Measurements from ENCODE around the gene TLR4.

The TLR4 gene

GRCh38 chr9:117704024-117704575 is at the start of gene TLR4:
Gene TLR4, plus strand, starts transcription at chr9:117704403. Its CDS starts 70 bp downstream, at chr9:117704473.
- Histone ChIP-seq H3K4me1 (ENCODE audit: insufficient read depth, low read length) (peaks cover 16% of the 10 kb centered on the region), H3K36me3 (ENCODE audit: insufficient read depth, low read length) (no peaks in the 10 kb centered on the region), H3K9me3 (ENCODE audit: control insufficient read depth, insufficient read depth, low read length) (no peaks in the 10 kb centered on the region), H3K9ac (ENCODE audit: low read depth, low read length) (peak within 1 kb of the TSS; percentile 33)

- H3K36me3 ChIP-seq (ENCODE audit: insufficient read depth, low read length) = no peaks in the 10 kb centered on the region
- no peaks in the 10 kb centered on the region for H3K4me1 ChIP-seq (ENCODE audit: insufficient read depth, low read length)
- no peak overlapping the region for H3K9ac ChIP-seq (ENCODE audit: low read depth, low read length)
- H3K9me3 ChIP-seq (ENCODE audit: control insufficient read depth, insufficient read depth, low read length) = no peaks in the 10 kb centered on the region
These were observed 48.2 kb upstream of the TLR4 start for GRCh38 chr9:117656002-117656401.

GRCh38 chr9:117662651-117663050 is 41.6 kb upstream of the TLR4 start:
- H3K4me1 ChIP-seq (ENCODE audit: insufficient read depth, low read length) = no peaks in the 10 kb centered on the region
- no peaks in the 10 kb centered on the region for H3K36me3 ChIP-seq (ENCODE audit: insufficient read depth, low read length)
- no peaks in the 10 kb centered on the region for H3K9me3 ChIP-seq (ENCODE audit: control insufficient read depth, insufficient read depth, low read length)
- no peak overlapping the region for H3K9ac ChIP-seq (ENCODE audit: low read depth, low read length)

- no peaks in the 10 kb centered on the region for H3K36me3 ChIP-seq (ENCODE audit: insufficient read depth, low read length)
- H3K9me3 ChIP-seq (ENCODE audit: control insufficient read depth, insufficient read depth, low read length) = no peaks in the 10 kb centered on the region
- no peaks in the 10 kb centered on the region for H3K4me1 ChIP-seq (ENCODE audit: insufficient read depth, low read length)
- H3K9ac ChIP-seq (ENCODE audit: low read depth, low read length) = no peak overlapping the region
These were observed 39.8 kb upstream of the TLR4 start for GRCh38 chr9:117664419-117664818.

GRCh38 chr9:117665601-117666385 is 38.4 kb upstream of the TLR4 start:
- H3K9ac ChIP-seq (ENCODE audit: low read depth, low read length) = no peak overlapping the region
- H3K9me3 ChIP-seq (ENCODE audit: control insufficient read depth, insufficient read depth, low read length) = no peaks in the 10 kb centered on the region
- no peaks in the 10 kb centered on the region for H3K4me1 ChIP-seq (ENCODE audit: insufficient read depth, low read length)
- no peaks in the 10 kb centered on the region for H3K36me3 ChIP-seq (ENCODE audit: insufficient read depth, low read length)

GRCh38 chr9:117671468-117671867 is 32.7 kb upstream of the TLR4 start:
- H3K4me1 ChIP-seq (ENCODE audit: insufficient read depth, low read length) = no peaks in the 10 kb centered on the region
- H3K9ac ChIP-seq (ENCODE audit: low read depth, low read length) = no peak overlapping the region
- H3K36me3 ChIP-seq (ENCODE audit: insufficient read depth, low read length) = no peaks in the 10 kb centered on the region
- no peaks in the 10 kb centered on the region for H3K9me3 ChIP-seq (ENCODE audit: control insufficient read depth, insufficient read depth, low read length)

- Histone ChIP-seq H3K36me3 (ENCODE audit: insufficient read depth, low read length) (no peaks in the 10 kb centered on the region), H3K4me1 (ENCODE audit: insufficient read depth, low read length) (no peaks in the 10 kb centered on the region), H3K9me3 (ENCODE audit: control insufficient read depth, insufficient read depth, low read length) (no peaks in the 10 kb centered on the region), H3K9ac (ENCODE audit: low read depth, low read length) (no peak overlapping the region)
These were observed 31.8 kb upstream of the TLR4 start for GRCh38 chr9:117672369-117672768.

GRCh38 chr9:117677572-117677971 is 26.6 kb upstream of the TLR4 start:
- Histone ChIP-seq H3K36me3 (ENCODE audit: insufficient read depth, low read length) (no peaks in the 10 kb centered on the region), H3K9me3 (ENCODE audit: control insufficient read depth, insufficient read depth, low read length) (no peaks in the 10 kb centered on the region), H3K9ac (ENCODE audit: low read depth, low read length) (no peak overlapping the region), H3K4me1 (ENCODE audit: insufficient read depth, low read length) (no peaks in the 10 kb centered on the region)

GRCh38 chr9:117678871-117679270 is 25.3 kb upstream of the TLR4 start:
- H3K9ac ChIP-seq (ENCODE audit: low read depth, low read length) = no peak overlapping the region
- H3K4me1 ChIP-seq (ENCODE audit: insufficient read depth, low read length) = no peaks in the 10 kb centered on the region
- no peaks in the 10 kb centered on the region for H3K9me3 ChIP-seq (ENCODE audit: control insufficient read depth, insufficient read depth, low read length)
- no peaks in the 10 kb centered on the region for H3K36me3 ChIP-seq (ENCODE audit: insufficient read depth, low read length)

- no peaks in the 10 kb centered on the region for H3K9me3 ChIP-seq (ENCODE audit: control insufficient read depth, insufficient read depth, low read length)
- H3K36me3 ChIP-seq (ENCODE audit: insufficient read depth, low read length) = no peaks in the 10 kb centered on the region
- no peaks in the 10 kb centered on the region for H3K4me1 ChIP-seq (ENCODE audit: insufficient read depth, low read length)
- H3K9ac ChIP-seq (ENCODE audit: low read depth, low read length) = no peak overlapping the region
These were observed 24.8 kb upstream of the TLR4 start for GRCh38 chr9:117679416-117679815.

GRCh38 chr9:117681888-117682287 is 22.3 kb upstream of the TLR4 start:
- Histone ChIP-seq H3K9me3 (ENCODE audit: control insufficient read depth, insufficient read depth, low read length) (no peaks in the 10 kb centered on the region), H3K4me1 (ENCODE audit: insufficient read depth, low read length) (no peaks in the 10 kb centered on the region), H3K36me3 (ENCODE audit: insufficient read depth, low read length) (no peaks in the 10 kb centered on the region), H3K9ac (ENCODE audit: low read depth, low read length) (no peak overlapping the region)

GRCh38 chr9:117682955-117683710 is 21.1 kb upstream of the TLR4 start:
- H3K36me3 ChIP-seq (ENCODE audit: insufficient read depth, low read length) = no peaks in the 10 kb centered on the region
- no peak overlapping the region for H3K9ac ChIP-seq (ENCODE audit: low read depth, low read length)
- H3K9me3 ChIP-seq (ENCODE audit: control insufficient read depth, insufficient read depth, low read length) = no peaks in the 10 kb centered on the region
- H3K4me1 ChIP-seq (ENCODE audit: insufficient read depth, low read length) = no peaks in the 10 kb centered on the region

GRCh38 chr9:117687532-117687931 is 16.7 kb upstream of the TLR4 start:
- no peaks in the 10 kb centered on the region; the same call in 1 of the 2 replicates for H3K9me3 ChIP-seq (ENCODE audit: control insufficient read depth, insufficient read depth, low read length)
- no peak overlapping the region for H3K9ac ChIP-seq (ENCODE audit: low read depth, low read length)
- no peaks in the 10 kb centered on the region for H3K4me1 ChIP-seq (ENCODE audit: insufficient read depth, low read length)

GRCh38 chr9:117691367-117691766 is 12.8 kb upstream of the TLR4 start:
- no peaks in the 10 kb centered on the region for H3K4me1 ChIP-seq (ENCODE audit: insufficient read depth, low read length)
- H3K9me3 ChIP-seq (ENCODE audit: control insufficient read depth, insufficient read depth, low read length) = peaks cover 6% of the 10 kb centered on the region
- no peak overlapping the region for H3K9ac ChIP-seq (ENCODE audit: low read depth, low read length)
- no peaks in the 10 kb centered on the region for H3K36me3 ChIP-seq (ENCODE audit: insufficient read depth, low read length)

More at GRCh38 chr9:117687532-117687931, 16.7 kb upstream of the TLR4 start:
- H3K36me3 ChIP-seq (ENCODE audit: insufficient read depth, low read length) = no peaks in the 10 kb centered on the region

- Histone ChIP-seq H3K9me3 (ENCODE audit: control insufficient read depth, insufficient read depth, low read length) (peaks cover 6% of the 10 kb centered on the region), H3K36me3 (ENCODE audit: insufficient read depth, low read length) (no peaks in the 10 kb centered on the region), H3K4me1 (ENCODE audit: insufficient read depth, low read length) (no peaks in the 10 kb centered on the region), H3K9ac (ENCODE audit: low read depth, low read length) (no peak overlapping the region)
These were observed 8.0 kb upstream of the TLR4 start for GRCh38 chr9:117696154-117696553.
